ENCODE data around the gene GFI1. TPM values are rescaled to one million over a fixed set of nuclear protein-coding genes. Genes with fewer than 3 reads are reported as not detected.

The GFI1 gene
- total and polyA plus RNA-seq, 2 of the 13 experiments (the other 11 are each of a cell fraction or from before 2014, with no cell fraction given), result 10.3 to 10.5 TPM

DNA sequence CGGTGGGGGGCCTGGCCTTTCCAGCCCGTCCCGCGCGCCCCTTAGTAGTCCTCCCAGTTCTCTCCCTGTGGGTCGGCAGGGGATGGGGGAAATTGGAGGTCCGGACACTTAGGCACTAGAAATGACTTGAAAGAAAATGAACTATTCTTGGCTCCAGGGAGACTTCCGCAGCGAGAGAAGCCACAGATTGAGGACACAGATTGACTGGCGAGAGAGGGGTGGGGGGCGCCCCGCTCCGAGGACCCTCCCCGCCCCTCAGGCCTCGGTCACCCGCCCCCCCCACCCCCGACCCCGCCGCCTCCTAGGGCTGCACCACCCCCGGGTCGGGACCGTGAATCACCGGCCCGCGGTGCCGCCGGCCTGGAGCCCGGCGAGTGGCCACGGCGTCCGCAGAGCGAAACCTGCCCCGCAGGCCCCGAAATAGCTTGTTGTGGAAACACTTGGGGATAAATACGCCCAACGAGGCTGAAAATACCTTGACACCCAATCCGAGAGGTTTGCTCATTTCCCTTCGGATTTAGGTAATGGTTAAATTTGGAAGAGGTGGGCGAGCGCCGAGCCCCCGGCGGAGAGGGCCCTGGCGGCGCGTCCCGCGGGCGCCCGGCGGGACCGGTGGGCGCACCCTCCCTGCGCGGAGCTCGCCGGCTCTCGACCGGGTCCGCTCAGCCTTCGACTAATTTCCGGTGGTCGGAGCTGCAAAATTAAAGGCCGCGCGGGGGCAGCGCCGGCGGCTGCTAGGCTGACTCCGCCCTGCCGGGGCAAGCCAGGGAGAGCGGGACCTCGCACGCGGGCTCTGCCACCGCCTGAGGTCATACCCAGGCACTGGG lies at the start of gene GFI1 (continued):
- TF ChIP-seq ZNF503 (CRISPR knock-in tag; IDR thresholded peaks at IDR 0.05) (peak; percentile 36), FOXJ3 (CRISPR knock-in tag; IDR thresholded peaks at IDR 0.05; ENCODE audit: borderline replicate concordance) (no peak), MEF2D (CRISPR knock-in tag; IDR thresholded peaks at IDR 0.05) (0 out of 2 replicates have a peak, but pooled peaks have one; percentile 37), ZFP37 (CRISPR knock-in tag; IDR thresholded peaks at IDR 0.05; ENCODE audit: borderline replicate concordance) (0 out of 2 replicates have a peak, but pooled peaks have one; percentile 37), PRDM10 (CRISPR knock-in tag; IDR thresholded peaks at IDR 0.05; ENCODE audit: low read depth) (no peak), ZNF296 (CRISPR knock-in tag; conservative IDR thresholded peaks at IDR 0.05) (no peak), YY1 (IDR thresholded peaks at IDR 0.05; ENCODE audit: insufficient read depth, insufficient replicate concordance, low read depth, low read length) (peak; percentile 61), MATR3 (CRISPR knock-in tag; IDR thresholded peaks at IDR 0.05) (no peak), ZNF546 (CRISPR knock-in tag; conservative IDR thresholded peaks at IDR 0.05) (no peak), ZNF564 (CRISPR knock-in tag; IDR thresholded peaks at IDR 0.05) (0 out of 2 replicates have a peak, but pooled peaks have one; percentile 62), RAD21 (CRISPR knock-in tag; IDR thresholded peaks at IDR 0.05) (peak; percentile 67), KLF16 (CRISPR knock-in tag; IDR thresholded peaks at IDR 0.05) (0 out of 4 replicates have a peak, but pooled peaks of 1 of the 2 experiments have one; percentile 34), ZZZ3 (CRISPR knock-in tag; IDR thresholded peaks at IDR 0.05; ENCODE audit: borderline replicate concordance) (no peak), ZFP1 (CRISPR knock-in tag; IDR thresholded peaks at IDR 0.05) (no peak), ZNF333 (CRISPR knock-in tag; IDR thresholded peaks at IDR 0.05; ENCODE audit: borderline replicate concordance) (0 out of 2 replicates have a peak, but pooled peaks have one; percentile 37)
- TF ChIP-seq, protein P1, sequence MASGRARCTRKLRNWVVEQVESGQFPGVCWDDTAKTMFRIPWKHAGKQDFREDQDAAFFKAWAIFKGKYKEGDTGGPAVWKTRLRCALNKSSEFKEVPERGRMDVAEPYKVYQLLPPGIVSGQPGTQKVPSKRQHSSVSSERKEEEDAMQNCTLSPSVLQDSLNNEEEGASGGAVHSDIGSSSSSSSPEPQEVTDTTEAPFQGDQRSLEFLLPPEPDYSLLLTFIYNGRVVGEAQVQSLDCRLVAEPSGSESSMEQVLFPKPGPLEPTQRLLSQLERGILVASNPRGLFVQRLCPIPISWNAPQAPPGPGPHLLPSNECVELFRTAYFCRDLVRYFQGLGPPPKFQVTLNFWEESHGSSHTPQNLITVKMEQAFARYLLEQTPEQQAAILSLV (CRISPR knock-in tag; IDR thresholded peaks at IDR 0.05; ENCODE audit: borderline replicate concordance), result peak; percentile 44; the same call in 1 of the 2 replicates
- TF ChIP-seq, protein P2, sequence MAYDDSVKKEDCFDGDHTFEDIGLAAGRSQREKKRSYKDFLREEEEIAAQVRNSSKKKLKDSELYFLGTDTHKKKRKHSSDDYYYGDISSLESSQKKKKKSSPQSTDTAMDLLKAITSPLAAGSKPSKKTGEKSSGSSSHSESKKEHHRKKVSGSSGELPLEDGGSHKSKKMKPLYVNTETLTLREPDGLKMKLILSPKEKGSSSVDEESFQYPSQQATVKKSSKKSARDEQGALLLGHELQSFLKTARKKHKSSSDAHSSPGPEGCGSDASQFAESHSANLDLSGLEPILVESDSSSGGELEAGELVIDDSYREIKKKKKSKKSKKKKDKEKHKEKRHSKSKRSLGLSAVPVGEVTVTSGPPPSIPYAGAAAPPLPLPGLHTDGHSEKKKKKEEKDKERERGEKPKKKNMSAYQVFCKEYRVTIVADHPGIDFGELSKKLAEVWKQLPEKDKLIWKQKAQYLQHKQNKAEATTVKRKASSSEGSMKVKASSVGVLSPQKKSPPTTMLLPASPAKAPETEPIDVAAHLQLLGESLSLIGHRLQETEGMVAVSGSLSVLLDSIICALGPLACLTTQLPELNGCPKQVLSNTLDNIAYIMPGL (CRISPR knock-in tag; IDR thresholded peaks at IDR 0.05; ENCODE audit: borderline replicate concordance in 1 of 2, low read depth in 1 of 2), result peak in 1 of 2 experiments; percentile 83; a peak in 2 of 4 replicates

Measured in HepG2 (cell line).